Suprapubic skin (tissue), 4 donors: ENCODE results near the gene RGS11.

Source experiments
- POLR2A ChIP-seq, 2 donors: fragments of 450-650 bp; IDR thresholded peaks; one replicate each; pipeline ENCODE4 v1.6.1; 2017; ENCODE audit warnings: antibody characterized with exemption in 2 of 2, mild to moderate bottlenecking in 2 of 2, moderate library complexity in 2 of 2
- POLR2AphosphoS5 ChIP-seq, 3 donors: sonication (generic); formaldehyde crosslinking; IDR thresholded peaks; one replicate each; pipeline ENCODE4 v1.6.1; 2017; ENCODE audit warnings: antibody characterized with exemption in 3 of 3
- TF ChIP-seq, protein P1 (sequence below), 2 donors: fragments of 200-600 bp in 1 of 2; fragments of 450-650 bp in 1 of 2; sonication (generic) in 1 of 2; IDR thresholded peaks; one replicate each; pipeline ENCODE4 v1.5.1; 2016 to 2019; ENCODE audit warnings: antibody characterized with exemption in 2 of 2, mild to moderate bottlenecking in 1 of 2, moderate library complexity in 1 of 2

GRCh38 chr16:265002-265529 is 10.7 kb downstream of the RGS11 start:
- TF ChIP-seq, protein P1, sequence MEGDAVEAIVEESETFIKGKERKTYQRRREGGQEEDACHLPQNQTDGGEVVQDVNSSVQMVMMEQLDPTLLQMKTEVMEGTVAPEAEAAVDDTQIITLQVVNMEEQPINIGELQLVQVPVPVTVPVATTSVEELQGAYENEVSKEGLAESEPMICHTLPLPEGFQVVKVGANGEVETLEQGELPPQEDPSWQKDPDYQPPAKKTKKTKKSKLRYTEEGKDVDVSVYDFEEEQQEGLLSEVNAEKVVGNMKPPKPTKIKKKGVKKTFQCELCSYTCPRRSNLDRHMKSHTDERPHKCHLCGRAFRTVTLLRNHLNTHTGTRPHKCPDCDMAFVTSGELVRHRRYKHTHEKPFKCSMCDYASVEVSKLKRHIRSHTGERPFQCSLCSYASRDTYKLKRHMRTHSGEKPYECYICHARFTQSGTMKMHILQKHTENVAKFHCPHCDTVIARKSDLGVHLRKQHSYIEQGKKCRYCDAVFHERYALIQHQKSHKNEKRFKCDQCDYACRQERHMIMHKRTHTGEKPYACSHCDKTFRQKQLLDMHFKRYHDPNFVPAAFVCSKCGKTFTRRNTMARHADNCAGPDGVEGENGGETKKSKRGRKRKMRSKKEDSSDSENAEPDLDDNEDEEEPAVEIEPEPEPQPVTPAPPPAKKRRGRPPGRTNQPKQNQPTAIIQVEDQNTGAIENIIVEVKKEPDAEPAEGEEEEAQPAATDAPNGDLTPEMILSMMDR (IDR thresholded peaks at IDR 0.05): no peak
- TF ChIP-seq POLR2A (IDR thresholded peaks at IDR 0.05): no peak
- TF ChIP-seq POLR2AphosphoS5 (IDR thresholded peaks at IDR 0.05): no peak
